GM12891 (cell line): Measurements from ENCODE around the gene NIPAL4.
"Not testable (repeated sequence)": the region's sequence is repeated elsewhere in the genome, so short reads cannot be mapped to it uniquely, and the experiment has no call there.

Source experiments
- DNase-seq: peaks from one replicate; pipeline ENCODE4 v3.0.0; 2011; ENCODE audit warnings: low spot score; ENCODE audit not compliant: insufficient read length
- FAIRE-seq: peaks from 2 replicates; lab custom pipeline; 2011; peaks lifted over from hg19 to GRCh38; lab: Jason Lieb, UNC
- PAX5 ChIP-seq: IDR thresholded peaks from 2 replicates; pipeline ENCODE4 v1.6.1; 2011; ENCODE audit warnings: low read length, moderate library complexity, mild to moderate bottlenecking; ENCODE audit not compliant: insufficient read depth, severe bottlenecking
- POLR2A ChIP-seq: IDR thresholded peaks from 2 replicates; pipeline ENCODE4 v1.6.1; 2011; ENCODE audit warnings: low read depth, low read length, control low read depth
- POLR2AphosphoS5 ChIP-seq: IDR thresholded peaks from 2 replicates; pipeline ENCODE4 v1.6.1; 2011; ENCODE audit warnings: low read depth, low read length, control low read depth
- POU2F2 ChIP-seq: IDR thresholded peaks from 2 replicates; pipeline ENCODE4 v1.6.1; 2011; ENCODE audit warnings: low read depth, mild to moderate bottlenecking, control low read depth, low read length, moderate library complexity
- SPI1 ChIP-seq: IDR thresholded peaks from 2 replicates; pipeline ENCODE4 v1.6.1; 2011; ENCODE audit warnings: low read depth, low read length, control low read depth
- TAF1 ChIP-seq: IDR thresholded peaks from 2 replicates; pipeline ENCODE4 v1.6.1; 2011; ENCODE audit warnings: low read depth, low read length, control low read depth

NIPAL4 gene

DNA sequence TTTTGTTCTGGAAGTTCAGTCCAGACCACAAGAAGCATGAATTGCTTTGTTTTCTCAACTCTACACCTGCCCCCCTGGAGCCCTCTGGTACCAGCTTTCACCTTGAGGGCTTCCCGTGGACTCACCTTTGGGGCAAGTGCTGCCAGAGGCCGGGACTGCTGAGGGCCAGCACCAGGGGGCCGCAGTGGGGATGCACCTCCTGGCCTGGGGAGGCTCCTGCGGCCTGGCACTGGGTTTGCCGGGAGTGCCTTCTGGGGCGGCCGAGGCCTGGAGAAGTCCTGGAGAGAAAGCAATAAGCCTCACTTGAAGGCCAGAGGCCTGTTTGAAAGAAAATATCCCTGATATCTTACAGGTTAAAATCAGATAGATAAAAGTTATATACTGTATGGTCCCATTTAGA is 21.7 kb downstream of the NIPAL4 start:
- FAIRE-seq (no peak), DNase-seq (no peak)

GRCh38 chr5:157482702-157483101 is 22.7 kb downstream of the NIPAL4 start:
- DNase-seq = not testable (repeated sequence)

More for the DNA sequence above, 21.7 kb downstream of the NIPAL4 start:
- TF ChIP-seq POLR2AphosphoS5 (no peak), SPI1 (no peak), PAX5 (no peak), POU2F2 (no peak), POLR2A (no peak), TAF1 (no peak)

GRCh38 chr5:157484768-157485167 is 24.8 kb downstream of the NIPAL4 start:
- FAIRE-seq = no peak
- no peak for DNase-seq
- TF ChIP-seq TAF1 = no peak
- TF ChIP-seq SPI1 = no peak
- TF ChIP-seq POLR2A = no peak
- TF ChIP-seq PAX5 = no peak
- TF ChIP-seq POLR2AphosphoS5 = no peak
- no peak for TF ChIP-seq POU2F2

More at GRCh38 chr5:157482702-157483101, 22.7 kb downstream of the NIPAL4 start:
- FAIRE-seq = not testable (repeated sequence)

DNA sequence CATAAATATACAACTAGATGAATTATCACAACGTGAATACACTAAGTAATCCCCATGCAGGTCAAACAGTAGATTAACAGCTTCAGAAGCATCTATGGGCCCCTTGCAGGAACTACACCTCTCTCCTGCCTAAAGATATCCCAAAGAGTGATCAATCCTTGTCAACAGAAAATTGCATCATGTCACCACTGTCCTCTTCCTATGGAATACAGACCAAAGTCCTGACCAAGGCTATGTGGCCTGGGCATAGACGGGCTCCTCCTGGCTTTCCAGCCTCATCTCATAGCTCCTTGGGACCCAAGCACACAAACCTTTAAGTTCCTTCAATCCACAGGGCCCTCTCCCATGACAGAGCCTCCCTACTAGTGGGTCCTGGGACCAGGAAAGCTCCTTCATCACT is 25.3 kb downstream of the NIPAL4 start:
- DNase-seq (no peak), FAIRE-seq (peak; percentile 71)
- TF ChIP-seq POLR2A (no peak), TAF1 (no peak), POU2F2 (no peak), SPI1 (no peak), POLR2AphosphoS5 (no peak), PAX5 (no peak)

DNA sequence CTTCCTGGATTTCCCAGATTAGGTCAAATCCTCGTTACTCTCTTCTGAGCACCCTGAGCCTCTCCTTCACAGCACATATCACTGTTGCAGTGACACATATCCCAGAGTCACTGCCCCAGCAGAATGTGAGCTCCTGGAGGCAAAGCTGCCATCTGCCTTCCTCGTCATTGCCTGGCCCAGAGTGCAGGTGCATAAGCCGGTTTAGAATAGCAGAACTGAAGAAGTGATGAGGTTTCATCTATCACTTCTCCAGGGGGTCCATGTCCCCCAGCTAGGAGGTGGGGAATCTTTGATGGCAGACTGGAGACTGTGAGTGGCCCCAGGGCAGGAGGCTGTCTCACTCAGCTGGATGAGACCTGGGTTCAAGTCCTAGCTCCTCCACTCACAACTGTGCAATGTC is 25.8 kb downstream of the NIPAL4 start:
- DNase-seq (no peak), FAIRE-seq (peak; percentile 77)
- TF ChIP-seq SPI1 = peak; percentile 79
- no peak for TF ChIP-seq POLR2A
- no peak for TF ChIP-seq POU2F2
- no peak for TF ChIP-seq PAX5
- TF ChIP-seq TAF1 = no peak
- no peak for TF ChIP-seq POLR2AphosphoS5

- FAIRE-seq (peak; percentile 68), DNase-seq (no peak)
- TF ChIP-seq TAF1 = no peak
Measured at GRCh38 chr5:157486221-157486681, 26.2 kb downstream of the NIPAL4 start.

- no peak for DNase-seq
- TF ChIP-seq POU2F2 (no peak), TAF1 (no peak), POLR2A (no peak)
- FAIRE-seq = peak; percentile 61
Measured at GRCh38 chr5:157486861-157487260, 26.8 kb downstream of the NIPAL4 start.

DNA sequence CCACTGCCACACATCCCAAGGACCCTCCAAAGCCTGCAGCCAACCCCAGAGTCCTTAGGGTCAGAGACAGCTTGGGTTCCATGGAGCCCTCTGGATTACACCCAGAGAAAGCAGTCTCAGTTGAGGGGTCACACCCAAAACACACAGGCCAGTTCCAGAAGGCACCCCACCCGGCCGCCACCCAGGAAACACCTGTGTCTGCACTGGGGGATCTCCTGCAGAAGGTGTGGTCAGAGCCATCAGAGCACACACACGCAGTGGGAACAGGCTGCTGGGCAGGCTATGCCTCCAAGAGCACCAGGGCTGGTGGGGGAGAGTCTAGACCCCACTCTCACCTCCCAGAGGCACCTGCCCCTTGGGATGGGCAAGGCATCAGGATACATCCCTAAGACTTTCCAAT is 27.3 kb downstream of the NIPAL4 start:
- peak; percentile 40 for DNase-seq
- TF ChIP-seq POLR2AphosphoS5 (no peak), POLR2A (no peak), POU2F2 (no peak), TAF1 (no peak), SPI1 (no peak), PAX5 (no peak)
- FAIRE-seq = peak; percentile 72

DNA sequence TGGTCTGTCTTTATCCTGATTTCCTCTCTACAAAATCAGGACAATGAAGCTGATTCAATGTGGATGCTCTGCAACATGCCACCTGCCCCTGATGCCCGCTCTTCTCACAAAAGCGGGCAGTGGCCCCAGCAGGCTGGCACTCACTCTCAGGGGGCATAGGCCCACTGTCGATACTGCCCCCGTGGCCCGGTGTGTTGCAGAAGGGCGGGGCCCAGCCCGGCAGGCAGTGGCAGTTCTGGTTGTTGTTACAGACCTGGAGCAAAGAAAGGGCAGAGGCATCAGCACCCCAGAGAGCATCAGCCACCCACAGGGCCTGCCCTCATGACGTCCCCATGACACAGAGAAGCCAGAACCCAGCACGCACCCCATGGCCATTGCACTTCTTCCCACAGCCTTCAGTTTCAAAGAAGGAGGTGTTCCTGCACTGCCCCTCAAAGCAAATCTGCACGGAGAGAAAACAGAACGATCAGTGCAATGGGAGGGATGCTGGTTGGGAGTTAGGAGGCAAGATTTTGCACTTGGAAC is 31.5 kb downstream of the NIPAL4 start:
- FAIRE-seq (no peak), DNase-seq (no peak)
- TF ChIP-seq POLR2AphosphoS5 (no peak), POLR2A (no peak), POU2F2 (no peak), SPI1 (no peak), TAF1 (no peak), PAX5 (no peak)

DNA sequence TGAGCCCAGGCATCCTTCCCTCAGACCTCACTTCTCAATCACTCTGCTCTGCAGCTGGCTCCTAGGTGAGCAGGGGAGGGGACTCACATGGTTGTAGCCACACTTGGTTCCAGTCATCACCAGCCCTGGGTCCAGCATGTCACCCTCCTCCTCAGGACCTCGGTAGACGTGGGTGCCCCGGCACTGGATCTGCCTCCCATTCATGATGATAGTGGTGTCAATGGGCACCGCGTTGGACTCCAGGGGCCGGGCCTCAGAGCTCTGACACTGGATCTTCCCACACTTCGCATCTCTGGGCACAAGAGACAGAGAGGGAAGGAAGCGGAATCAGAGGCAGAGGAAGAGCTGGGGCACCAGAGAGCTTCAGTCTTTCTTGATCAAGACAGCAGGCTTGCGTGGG is 32.9 kb downstream of the NIPAL4 start:
- DNase-seq (no peak), FAIRE-seq (no peak)
- TF ChIP-seq TAF1 = no peak
- no peak for TF ChIP-seq SPI1
- no peak for TF ChIP-seq PAX5
- no peak for TF ChIP-seq POU2F2
- no peak for TF ChIP-seq POLR2AphosphoS5
- no peak for TF ChIP-seq POLR2A

- peak; percentile 75 for FAIRE-seq
- TF ChIP-seq POLR2A = no peak
- TF ChIP-seq SPI1 = no peak
- TF ChIP-seq TAF1 = no peak
- TF ChIP-seq POLR2AphosphoS5 = no peak
- TF ChIP-seq PAX5 = no peak
- no peak for TF ChIP-seq POU2F2
Measured at GRCh38 chr5:157494178-157494832, 34.3 kb downstream of the NIPAL4 start.

More at GRCh38 chr5:157494178-157494832, 34.3 kb downstream of the NIPAL4 start:
- DNase-seq = no peak
